Liver (tissue), 9 donors: ENCODE data around the gene NLGN1. TPM values are rescaled to one million over a fixed set of nuclear protein-coding genes. Genes with fewer than 3 reads are reported as not detected.

Experiments
- DNase-seq: peaks from one replicate; pipeline ENCODE4 v3.0.0-alpha.2; 2017; ENCODE audit warnings: low spot score
- H3K27ac ChIP-seq, 2 donors: one replicate each; pipeline ENCODE4 v1.7.0; 2013; ENCODE audit warnings: inconsistent platforms in 2 of 2, low read length in 2 of 2, control low read depth in 1 of 2, low read depth in 1 of 2, mild to moderate bottlenecking in 1 of 2
- H3K27me3 ChIP-seq, 4 donors: one replicate each; pipeline versions ENCODE4 v1.6.1 to v1.7.0; 2013; ENCODE audit warnings: low read length in 3 of 4, inconsistent platforms in 1 of 4, mild to moderate bottlenecking in 1 of 4, moderate library complexity in 1 of 4; ENCODE audit not compliant: control insufficient read depth in 4 of 4, insufficient read depth in 4 of 4
- H3K36me3 ChIP-seq, 4 donors: one replicate each; pipeline versions ENCODE4 v1.6.1 to v1.7.0; 2013; ENCODE audit warnings: low read length in 3 of 4, mild to moderate bottlenecking in 3 of 4, low read depth in 1 of 4, moderate library complexity in 1 of 4; ENCODE audit not compliant: control insufficient read depth in 4 of 4, insufficient read depth in 3 of 4
- H3K4me1 ChIP-seq, 4 donors: one replicate each; pipeline versions ENCODE4 v1.6.1 to v1.7.0; 2013; ENCODE audit warnings: low read length in 3 of 4, mild to moderate bottlenecking in 3 of 4, moderate library complexity in 1 of 4; ENCODE audit not compliant: control insufficient read depth in 4 of 4, insufficient read depth in 4 of 4
- H3K4me3 ChIP-seq, 3 donors: one replicate each; pipeline versions ENCODE4 v1.6.1 to v1.7.0; 2013; ENCODE audit warnings: low read length in 3 of 3, control low read depth in 1 of 3, low read depth in 1 of 3, mild to moderate bottlenecking in 1 of 3
- H3K9ac ChIP-seq, 2 donors: one replicate each; pipeline ENCODE4 v1.7.0; 2013; ENCODE audit warnings: low read length in 2 of 2, mild to moderate bottlenecking in 2 of 2, moderate library complexity in 2 of 2, control low read depth in 1 of 2, low read depth in 1 of 2
- H3K9me3 ChIP-seq, 4 donors: one replicate each; pipeline versions ENCODE4 v1.6.1 to v1.7.0; 2013; ENCODE audit warnings: low read length in 3 of 4; ENCODE audit not compliant: control insufficient read depth in 4 of 4
- ATF3 ChIP-seq: IDR thresholded peaks from 2 replicates; pipeline ENCODE4 v1.6.1; 2016; ENCODE audit warnings: antibody characterized with exemption
- EGR1 ChIP-seq, 2 donors: IDR thresholded peaks; 2 replicates each; pipeline ENCODE4 v1.6.1; 2016 to 2018; ENCODE audit warnings: antibody characterized with exemption in 2 of 2, low read depth in 2 of 2
- FOXA1 ChIP-seq: IDR thresholded peaks from 2 replicates; pipeline ENCODE4 v1.6.1; 2016; ENCODE audit warnings: antibody characterized with exemption
- FOXA2 ChIP-seq: IDR thresholded peaks from 2 replicates; pipeline ENCODE4 v1.6.1; 2016; ENCODE audit warnings: antibody characterized with exemption
- GABPA ChIP-seq, 2 donors: IDR thresholded peaks in 1 of 2; conservative IDR thresholded peaks in 1 of 2; 2 replicates each; pipeline ENCODE4 v1.6.1; 2016; ENCODE audit warnings: antibody characterized with exemption in 2 of 2, mild to moderate bottlenecking in 1 of 2, moderate library complexity in 1 of 2
- HNF4A ChIP-seq, 2 donors: conservative IDR thresholded peaks; 2 replicates each; pipeline ENCODE4 v1.6.1; 2016; ENCODE audit warnings: antibody characterized with exemption in 2 of 2, mild to moderate bottlenecking in 2 of 2
- HNF4G ChIP-seq: IDR thresholded peaks from 2 replicates; pipeline ENCODE4 v1.6.1; 2016; ENCODE audit warnings: antibody characterized with exemption
- JUND ChIP-seq, 2 donors: IDR thresholded peaks; 2 replicates each; pipeline ENCODE4 v1.6.1; 2016; ENCODE audit warnings: antibody characterized with exemption in 2 of 2
- NR2F2 ChIP-seq: IDR thresholded peaks from 2 replicates; pipeline ENCODE4 v1.6.1; 2016; ENCODE audit warnings: antibody characterized with exemption
- RAD21 ChIP-seq, 2 donors: IDR thresholded peaks; 2 replicates each; pipeline ENCODE4 v1.6.1; 2016; ENCODE audit warnings: antibody characterized with exemption in 2 of 2, mild to moderate bottlenecking in 2 of 2
- RXRA ChIP-seq, 2 donors: IDR thresholded peaks; 2 replicates each; pipeline ENCODE4 v1.6.1; 2017 to 2018; ENCODE audit warnings: antibody characterized with exemption in 2 of 2, mild to moderate bottlenecking in 1 of 2
- SP1 ChIP-seq: IDR thresholded peaks from 2 replicates; pipeline ENCODE4 v1.6.1; 2018; ENCODE audit warnings: antibody characterized with exemption, mild to moderate bottlenecking
- TAF1 ChIP-seq: conservative IDR thresholded peaks from 2 replicates; pipeline ENCODE4 v1.6.1; 2016; ENCODE audit warnings: antibody characterized with exemption, mild to moderate bottlenecking
- YY1 ChIP-seq: IDR thresholded peaks from 2 replicates; pipeline ENCODE4 v1.6.1; 2016; ENCODE audit warnings: antibody characterized with exemption, mild to moderate bottlenecking
- ZBTB33 ChIP-seq: IDR thresholded peaks from 2 replicates; pipeline ENCODE4 v1.6.1; 2016; ENCODE audit warnings: antibody characterized with exemption
- WGBS: extraction: QIAGEN DNeasy Blood & Tissue Kit; methylation state at CpG from one replicate; pipeline ENCODE4 v1.1.7; 2013; 5-methylcytosine and 5-hydroxymethylcytosine counted together
- polyA plus RNA-seq, 2 donors: library from polyadenylated mRNA; stranded (reverse) in 1 of 2; unstranded in 1 of 2; fragments of 200-250 nt in 1 of 2; fragments of >200 nt in 1 of 2; fragmentation: Nextera tagmentation in 1 of 2; extraction: Ambion mirVana in 1 of 2; gene quantifications; one replicate each; pipeline versions ENCODE4 v1.2.1 to v1.2.3, GENCODE V29; 2013 to 2015
- total RNA-seq, 2 donors: library from RNA; depleted of rRNA; stranded (reverse); fragments of >200 nt; gene quantifications; one replicate each; pipeline ENCODE4 v1.2.3, GENCODE V29; 2014
- TF ChIP-seq, protein P1 (sequence below): IDR thresholded peaks from 2 replicates; pipeline ENCODE4 v1.6.1; 2016; ENCODE audit warnings: antibody characterized with exemption
- TF ChIP-seq, protein P2 (sequence below): IDR thresholded peaks from 2 replicates; pipeline ENCODE4 v1.6.1; 2016; ENCODE audit warnings: antibody characterized with exemption, mild to moderate bottlenecking
- TF ChIP-seq, protein P3 (sequence below): fragments of 150-350 bp; IDR thresholded peaks from 2 replicates; pipeline ENCODE4 v1.5.1; 2017; ENCODE audit warnings: improper control_type of control experiment, low read depth, low read length; ENCODE audit not compliant: missing input control
- donor health status: healthy.
- donor health status: healthy.
- donor health status: healthy.
- donor health status: healthy.
- donor health status: healthy.

The NLGN1 gene
- total and polyA plus RNA-seq, 4 donors, result 0.02 to 0.67 (median 0.37) TPM; not detected in 1

DNA sequence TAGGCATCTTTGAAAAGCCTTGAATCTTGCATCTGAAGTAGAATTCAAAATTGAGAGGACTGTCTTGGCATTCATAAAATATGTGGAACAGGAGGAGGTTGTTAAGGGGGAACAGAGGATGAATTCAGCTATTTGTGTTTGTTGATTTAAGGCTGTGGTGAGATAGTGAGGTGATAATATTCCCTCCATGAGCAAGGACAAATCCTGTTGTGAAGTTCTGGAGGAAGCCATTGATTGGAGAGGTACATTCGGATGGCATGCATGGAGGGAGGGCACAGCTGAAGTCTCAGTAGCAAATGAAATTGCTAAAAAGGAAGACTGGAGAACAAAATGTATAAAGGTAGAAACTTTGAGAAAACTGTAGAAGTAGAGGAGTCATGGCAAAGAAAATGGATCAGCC is 443.8 kb downstream of the NLGN1 start (continued):
- no peak for TF ChIP-seq GABPA (IDR thresholded peaks at IDR 0.05 in 1 of 2, conservative IDR thresholded peaks at IDR 0.05 in 1 of 2)
- no peak for TF ChIP-seq RAD21 (IDR thresholded peaks at IDR 0.05)
- TF ChIP-seq FOXA2, result no peak
- no peak for TF ChIP-seq NR2F2
- TF ChIP-seq RXRA (IDR thresholded peaks at IDR 0.05), result no peak
- TF ChIP-seq ATF3, result no peak
- TF ChIP-seq HNF4A (conservative IDR thresholded peaks at IDR 0.05), result no peak
- no peak for TF ChIP-seq HNF4G

GRCh38 chr3:173843060-173843459 is 445.5 kb downstream of the NLGN1 start:
- Histone ChIP-seq H3K36me3 (no peaks in the 10 kb centered on the region), H3K4me3 (no peak overlapping the region), H3K9me3 (no peaks in the 10 kb centered on the region), H3K9ac (no peak overlapping the region), H3K27me3 (no peaks in the 10 kb centered on the region), H3K4me1 (no peaks in the 10 kb centered on the region), H3K27ac (no peak overlapping the region)
- no peak for TF ChIP-seq FOXA2
- TF ChIP-seq, protein P1, sequence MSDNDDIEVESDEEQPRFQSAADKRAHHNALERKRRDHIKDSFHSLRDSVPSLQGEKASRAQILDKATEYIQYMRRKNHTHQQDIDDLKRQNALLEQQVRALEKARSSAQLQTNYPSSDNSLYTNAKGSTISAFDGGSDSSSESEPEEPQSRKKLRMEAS, result no peak
- WGBS, result 67% methylated on average over 3 of the region's 3 CpGs
- no peak for DNase-seq

DNA sequence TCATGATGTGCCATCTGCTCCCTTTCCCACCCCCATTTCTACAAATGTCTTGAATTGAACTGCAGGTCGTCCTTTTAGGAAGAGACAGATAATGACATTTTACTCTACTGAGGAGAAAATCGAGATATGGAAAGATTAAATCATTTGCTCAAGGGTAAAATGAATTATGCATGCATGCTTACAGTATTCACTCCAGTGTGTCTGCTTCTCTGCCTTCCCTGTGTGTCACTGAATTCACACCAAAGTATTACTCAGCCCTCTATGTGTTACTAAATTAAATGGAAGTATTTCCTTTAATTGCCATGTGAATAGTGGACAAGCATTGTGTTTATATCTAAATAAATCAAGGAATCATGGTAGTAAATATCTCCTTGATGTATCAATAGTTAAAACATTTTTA is 449.0 kb downstream of the NLGN1 start:
- no peak for DNase-seq
- H3K9ac ChIP-seq, result no peak overlapping the region
- no peaks in the 10 kb centered on the region for H3K9me3 ChIP-seq
- no peaks in the 10 kb centered on the region for H3K27me3 ChIP-seq
- WGBS, result 58% methylated on average over 2 of the region's 2 CpGs
- H3K27ac ChIP-seq, result no peak overlapping the region
- no peak overlapping the region for H3K4me3 ChIP-seq
- H3K36me3 ChIP-seq, result no peaks in the 10 kb centered on the region
- TF ChIP-seq FOXA1 (no peak), NR2F2 (no peak), HNF4A (conservative IDR thresholded peaks at IDR 0.05) (no peak), GABPA (IDR thresholded peaks at IDR 0.05 in 1 of 2, conservative IDR thresholded peaks at IDR 0.05 in 1 of 2) (no peak), EGR1 (IDR thresholded peaks at IDR 0.05; ENCODE audit: low read depth in 2 of 2) (no peak), HNF4G (no peak), SP1 (no peak), JUND (IDR thresholded peaks at IDR 0.05) (no peak), RAD21 (IDR thresholded peaks at IDR 0.05) (no peak), TAF1 (no peak), FOXA2 (no peak), ATF3 (no peak), RXRA (IDR thresholded peaks at IDR 0.05) (no peak), YY1 (no peak), ZBTB33 (no peak)
- TF ChIP-seq, protein P1, result no peak
- TF ChIP-seq, protein P2, sequence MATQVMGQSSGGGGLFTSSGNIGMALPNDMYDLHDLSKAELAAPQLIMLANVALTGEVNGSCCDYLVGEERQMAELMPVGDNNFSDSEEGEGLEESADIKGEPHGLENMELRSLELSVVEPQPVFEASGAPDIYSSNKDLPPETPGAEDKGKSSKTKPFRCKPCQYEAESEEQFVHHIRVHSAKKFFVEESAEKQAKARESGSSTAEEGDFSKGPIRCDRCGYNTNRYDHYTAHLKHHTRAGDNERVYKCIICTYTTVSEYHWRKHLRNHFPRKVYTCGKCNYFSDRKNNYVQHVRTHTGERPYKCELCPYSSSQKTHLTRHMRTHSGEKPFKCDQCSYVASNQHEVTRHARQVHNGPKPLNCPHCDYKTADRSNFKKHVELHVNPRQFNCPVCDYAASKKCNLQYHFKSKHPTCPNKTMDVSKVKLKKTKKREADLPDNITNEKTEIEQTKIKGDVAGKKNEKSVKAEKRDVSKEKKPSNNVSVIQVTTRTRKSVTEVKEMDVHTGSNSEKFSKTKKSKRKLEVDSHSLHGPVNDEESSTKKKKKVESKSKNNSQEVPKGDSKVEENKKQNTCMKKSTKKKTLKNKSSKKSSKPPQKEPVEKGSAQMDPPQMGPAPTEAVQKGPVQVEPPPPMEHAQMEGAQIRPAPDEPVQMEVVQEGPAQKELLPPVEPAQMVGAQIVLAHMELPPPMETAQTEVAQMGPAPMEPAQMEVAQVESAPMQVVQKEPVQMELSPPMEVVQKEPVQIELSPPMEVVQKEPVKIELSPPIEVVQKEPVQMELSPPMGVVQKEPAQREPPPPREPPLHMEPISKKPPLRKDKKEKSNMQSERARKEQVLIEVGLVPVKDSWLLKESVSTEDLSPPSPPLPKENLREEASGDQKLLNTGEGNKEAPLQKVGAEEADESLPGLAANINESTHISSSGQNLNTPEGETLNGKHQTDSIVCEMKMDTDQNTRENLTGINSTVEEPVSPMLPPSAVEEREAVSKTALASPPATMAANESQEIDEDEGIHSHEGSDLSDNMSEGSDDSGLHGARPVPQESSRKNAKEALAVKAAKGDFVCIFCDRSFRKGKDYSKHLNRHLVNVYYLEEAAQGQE, result no peak
- TF ChIP-seq, protein P3, sequence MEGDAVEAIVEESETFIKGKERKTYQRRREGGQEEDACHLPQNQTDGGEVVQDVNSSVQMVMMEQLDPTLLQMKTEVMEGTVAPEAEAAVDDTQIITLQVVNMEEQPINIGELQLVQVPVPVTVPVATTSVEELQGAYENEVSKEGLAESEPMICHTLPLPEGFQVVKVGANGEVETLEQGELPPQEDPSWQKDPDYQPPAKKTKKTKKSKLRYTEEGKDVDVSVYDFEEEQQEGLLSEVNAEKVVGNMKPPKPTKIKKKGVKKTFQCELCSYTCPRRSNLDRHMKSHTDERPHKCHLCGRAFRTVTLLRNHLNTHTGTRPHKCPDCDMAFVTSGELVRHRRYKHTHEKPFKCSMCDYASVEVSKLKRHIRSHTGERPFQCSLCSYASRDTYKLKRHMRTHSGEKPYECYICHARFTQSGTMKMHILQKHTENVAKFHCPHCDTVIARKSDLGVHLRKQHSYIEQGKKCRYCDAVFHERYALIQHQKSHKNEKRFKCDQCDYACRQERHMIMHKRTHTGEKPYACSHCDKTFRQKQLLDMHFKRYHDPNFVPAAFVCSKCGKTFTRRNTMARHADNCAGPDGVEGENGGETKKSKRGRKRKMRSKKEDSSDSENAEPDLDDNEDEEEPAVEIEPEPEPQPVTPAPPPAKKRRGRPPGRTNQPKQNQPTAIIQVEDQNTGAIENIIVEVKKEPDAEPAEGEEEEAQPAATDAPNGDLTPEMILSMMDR, result no peak
- no peaks in the 10 kb centered on the region for H3K4me1 ChIP-seq
